Hepatocyte (in vitro differentiated cells): Measurements from ENCODE around the gene FRMD4B. TPM values are rescaled to one million over a fixed set of nuclear protein-coding genes. Genes with fewer than 3 reads are reported as not detected.

ENCODE experiments used
- DNase-seq: peaks from one replicate; pipeline ENCODE4 v3.0.0-alpha.2; 2016; ENCODE audit warnings: low spot score
- H2AFZ ChIP-seq: fragments of 200-600 bp; sonication (generic); 2 replicates; pipeline ENCODE4 v1.6.0; 2016; ENCODE audit warnings: antibody characterized with exemption, mild to moderate bottlenecking
- H3K27ac ChIP-seq: fragments of 200-600 bp; sonication (generic); 2 replicates; pipeline ENCODE4 v1.5.1; 2016; ENCODE audit warnings: mild to moderate bottlenecking
- H3K27me3 ChIP-seq: fragments of 200-600 bp; sonication (generic); 2 replicates; pipeline ENCODE4 v1.6.1; 2016
- H3K36me3 ChIP-seq: fragments of 200-600 bp; sonication (generic); replicated peaks from 2 replicates; pipeline ENCODE4 v1.5.1; 2016; ENCODE audit warnings: low read depth; ENCODE audit not compliant: insufficient read depth
- H3K4me1 ChIP-seq: fragments of 200-600 bp; sonication (generic); 2 replicates; pipeline ENCODE4 v1.5.1; 2016; ENCODE audit warnings: mild to moderate bottlenecking, moderate library complexity; ENCODE audit not compliant: insufficient read depth
- H3K4me2 ChIP-seq: fragments of 200-600 bp; sonication (generic); 2 replicates; pipeline ENCODE4 v1.6.0; 2016
- H3K4me3 ChIP-seq: fragments of 200-600 bp; sonication (generic); 2 replicates; pipeline ENCODE4 v1.5.1; 2016; ENCODE audit warnings: mild to moderate bottlenecking
- H3K79me2 ChIP-seq: fragments of 200-600 bp; sonication (generic); 2 replicates; pipeline ENCODE4 v1.6.0; 2017; ENCODE audit warnings: mild to moderate bottlenecking
- H3K9me2 ChIP-seq: fragments of 200-600 bp; sonication (generic); replicated peaks from 2 replicates; pipeline ENCODE4 v1.6.0; 2017; ENCODE audit warnings: mild to moderate bottlenecking; ENCODE audit not compliant: insufficient read depth
- H3K9me3 ChIP-seq: fragments of 200-600 bp; sonication (generic); 2 replicates; pipeline ENCODE4 v1.5.1; 2016; ENCODE audit warnings: low read depth, mild to moderate bottlenecking
- H4K20me1 ChIP-seq: fragments of 200-600 bp; sonication (generic); 2 replicates; pipeline ENCODE4 v1.6.0; 2016; ENCODE audit warnings: mild to moderate bottlenecking; ENCODE audit not compliant: insufficient read depth, poor library complexity, severe bottlenecking
- CTCF ChIP-seq: fragments of 200-600 bp; sonication (generic); IDR thresholded peaks from 2 replicates; pipeline ENCODE4 v1.5.1; 2016; ENCODE audit warnings: antibody characterized with exemption, mild to moderate bottlenecking; ENCODE audit not compliant: poor library complexity
- EZH2 ChIP-seq: fragments of 200-600 bp; sonication (generic); IDR thresholded peaks from 2 replicates; pipeline ENCODE4 v1.6.1; 2016; ENCODE audit warnings: antibody characterized with exemption, mild to moderate bottlenecking, borderline replicate concordance
- EZH2phosphoT487 ChIP-seq: fragments of 200-600 bp; sonication (generic); IDR thresholded peaks from one replicate; pipeline ENCODE4 v1.6.1; 2018; ENCODE audit warnings: antibody characterized with exemption, mild to moderate bottlenecking, low read depth, moderate library complexity; ENCODE audit not compliant: unreplicated experiment, severe bottlenecking
- WGBS: methylation state at CpG from one replicate; pipeline ENCODE4 v1.1.6; 2016; ENCODE audit warnings: low lambda C conversion rate; ENCODE audit errors: missing lambda C conversion rate; 5-methylcytosine and 5-hydroxymethylcytosine counted together
- polyA plus RNA-seq: library from polyadenylated mRNA; unstranded; fragments of >200 nt; fragmentation: Nextera tagmentation; extraction: Ambion mirVana; gene quantifications from 2 replicates; pipeline ENCODE4 v1.2.1, GENCODE V29; 2016
- total RNA-seq: library from RNA; depleted of rRNA; stranded (reverse); fragments of >200 nt; gene quantifications from 2 replicates; pipeline ENCODE4 v1.2.3, GENCODE V29; 2014

The FRMD4B gene
- total and polyA plus RNA-seq, 2 experiments from 2014 or later: 10.8 to 28.1 TPM

GRCh38 chr3:69328103-69328962, 57.6 kb downstream of the FRMD4B start:
- no peaks in the 10 kb centered on the region for H4K20me1 ChIP-seq
- no peaks in the 10 kb centered on the region for H3K9me2 ChIP-seq
- no peaks in the 10 kb centered on the region for H3K27me3 ChIP-seq
- H3K27ac ChIP-seq: no peak overlapping the region
- H3K4me3 ChIP-seq: no peak overlapping the region
- no peak for DNase-seq
- no peaks in the 10 kb centered on the region for H3K79me2 ChIP-seq
- H3K9me3 ChIP-seq: no peaks in the 10 kb centered on the region
- TF ChIP-seq CTCF: no peak
- no peaks in the 10 kb centered on the region for H3K4me1 ChIP-seq
- no peak overlapping the region for H2AFZ ChIP-seq
- no peak overlapping the region for H3K4me2 ChIP-seq
- 84% methylated on average over 4 of the region's 4 CpGs for WGBS
- H3K36me3 ChIP-seq: no peaks in the 10 kb centered on the region

- Histone ChIP-seq H3K27ac (no peak overlapping the region), H3K4me2 (no peak overlapping the region)
- no peak for TF ChIP-seq CTCF
- no peak for TF ChIP-seq EZH2
- TF ChIP-seq EZH2phosphoT487: no peak
These were observed 59.0 kb downstream of the FRMD4B start for GRCh38 chr3:69326855-69327300.

GRCh38 chr3:69325151-69325550, 60.7 kb downstream of the FRMD4B start:
- TF ChIP-seq CTCF (no peak), EZH2phosphoT487 (no peak), EZH2 (no peak)
- Histone ChIP-seq H3K4me1 (no peaks in the 10 kb centered on the region), H3K9me3 (no peaks in the 10 kb centered on the region), H3K36me3 (no peaks in the 10 kb centered on the region), H3K27me3 (no peaks in the 10 kb centered on the region), H4K20me1 (no peaks in the 10 kb centered on the region), H3K79me2 (no peaks in the 10 kb centered on the region), H3K4me3 (no peak overlapping the region), H3K9me2 (no peaks in the 10 kb centered on the region), H2AFZ (no peak overlapping the region), H3K4me2 (no peak overlapping the region), H3K27ac (no peak overlapping the region)
- 87% methylated on average over 2 of the region's 2 CpGs for WGBS
- DNase-seq: no peak

More at GRCh38 chr3:69326855-69327300, 59.0 kb downstream of the FRMD4B start:
- Histone ChIP-seq H3K9me2 (no peaks in the 10 kb centered on the region), H3K79me2 (no peaks in the 10 kb centered on the region), H3K9me3 (no peaks in the 10 kb centered on the region), H3K27me3 (no peaks in the 10 kb centered on the region), H3K36me3 (no peaks in the 10 kb centered on the region), H4K20me1 (no peaks in the 10 kb centered on the region), H3K4me3 (no peak overlapping the region), H2AFZ (no peak overlapping the region), H3K4me1 (no peaks in the 10 kb centered on the region)
- WGBS: 78% methylated on average over 4 of the region's 4 CpGs
- no peak for DNase-seq
